Cardiac septum (tissue), 1 donor: Measurements from ENCODE around the gene HPSE. TPM values are rescaled to one million over a fixed set of nuclear protein-coding genes. Genes with fewer than 3 reads are reported as not detected.
"Not testable (repeated sequence)": the region's sequence is repeated elsewhere in the genome, so short reads cannot be mapped to it uniquely, and the experiment has no call there.

ENCODE experiments used
- DNase-seq: peaks from one replicate; pipeline ENCODE4 v3.0.0-alpha.2; 2020; ENCODE audit warnings: low spot score
- intact Hi-C: fragments of 100-400 bp; cut with DNase I; formaldehyde crosslinking; loops from one replicate; pipeline ENCODE4 v1.14.0; 2022
- total RNA-seq: library from RNA; stranded (reverse); fragmentation: NEBNext Ultra II Directional; extraction: Animal tissue kit (Norgen Biotek cat#: 25700); gene quantifications from one replicate; pipeline ENCODE4 v1.2.1, GENCODE V29; 2021
- donor health status: DM: no; HTN: no; CAD: no.

HPSE gene
- total RNA-seq, 1 donor from 2014 or later, result 0.97 TPM

DNA sequence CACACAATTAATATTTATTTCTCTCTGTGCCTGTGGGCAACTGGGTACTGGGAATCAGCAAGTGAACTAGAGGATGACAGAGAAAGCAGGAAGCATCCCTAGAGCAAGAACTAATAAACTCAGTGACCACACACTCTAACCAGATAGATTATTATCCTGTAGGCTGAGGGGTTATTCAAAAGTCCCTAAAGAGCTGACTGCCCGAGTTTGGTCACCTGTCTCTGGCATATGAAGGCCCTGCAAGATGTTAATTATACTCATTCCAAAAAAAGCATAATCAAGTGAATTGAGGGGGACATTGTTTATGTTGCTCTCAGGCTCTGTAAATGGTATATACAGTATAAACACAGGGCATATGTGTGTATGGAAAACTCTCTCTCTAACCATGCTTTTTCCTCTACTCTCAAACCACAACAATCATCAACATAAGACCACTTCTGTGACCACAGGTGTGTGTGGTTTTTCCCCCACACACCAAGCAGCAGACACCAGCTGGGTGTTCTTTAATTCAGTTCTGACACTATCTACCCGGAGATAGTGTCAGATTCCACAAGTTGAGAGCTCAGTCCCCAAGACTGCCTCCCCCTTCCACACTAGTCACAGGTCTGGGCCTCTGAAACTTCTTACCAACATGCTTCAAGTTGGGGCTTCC lies 6.2 kb upstream of the HPSE start:
- intact Hi-C loops, result no loop called here

DNA sequence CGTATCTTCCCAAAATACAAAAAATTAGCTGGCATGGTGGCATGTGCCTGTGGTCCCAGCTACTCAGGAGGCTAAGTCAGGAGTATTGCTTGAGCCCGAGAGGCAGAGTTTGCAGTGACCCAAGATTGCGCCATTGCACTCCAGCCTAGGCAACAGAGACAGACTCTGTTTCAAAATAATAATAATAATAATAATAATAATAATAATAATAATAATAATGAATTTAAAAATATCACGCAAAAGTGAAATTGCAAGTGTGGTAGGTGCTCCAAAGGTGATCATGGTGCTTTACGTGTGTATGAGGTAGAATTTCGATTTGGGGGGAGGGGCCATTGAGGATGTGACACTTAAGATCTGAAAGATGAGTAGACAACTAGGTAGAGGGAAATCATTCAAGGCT lies 4.9 kb upstream of the HPSE start:
- intact Hi-C loops, result no loop called here
- no peak for DNase-seq

More for the DNA sequence above, 6.2 kb upstream of the HPSE start:
- DNase-seq, result no peak

DNA sequence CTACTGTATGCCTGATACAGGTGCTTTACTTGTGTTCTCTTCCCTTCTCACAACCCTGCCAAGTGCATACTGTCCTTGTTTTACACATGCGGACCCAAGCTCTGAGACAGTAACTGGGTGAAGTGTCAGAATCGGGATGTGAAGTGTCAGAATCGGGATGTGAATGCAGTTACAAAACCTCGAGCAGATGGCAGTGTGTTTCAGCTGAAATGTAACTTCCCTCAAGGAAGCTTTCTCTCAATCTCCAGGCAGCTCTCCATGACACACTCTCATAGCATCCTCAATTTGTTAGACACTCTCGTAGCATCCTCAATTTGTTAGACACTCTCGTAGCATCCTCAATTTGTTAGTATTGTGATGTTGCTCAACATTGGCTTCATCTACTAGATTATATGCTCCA lies 1.1 kb upstream of the HPSE start:
- intact Hi-C loops, result no loop called here

DNA sequence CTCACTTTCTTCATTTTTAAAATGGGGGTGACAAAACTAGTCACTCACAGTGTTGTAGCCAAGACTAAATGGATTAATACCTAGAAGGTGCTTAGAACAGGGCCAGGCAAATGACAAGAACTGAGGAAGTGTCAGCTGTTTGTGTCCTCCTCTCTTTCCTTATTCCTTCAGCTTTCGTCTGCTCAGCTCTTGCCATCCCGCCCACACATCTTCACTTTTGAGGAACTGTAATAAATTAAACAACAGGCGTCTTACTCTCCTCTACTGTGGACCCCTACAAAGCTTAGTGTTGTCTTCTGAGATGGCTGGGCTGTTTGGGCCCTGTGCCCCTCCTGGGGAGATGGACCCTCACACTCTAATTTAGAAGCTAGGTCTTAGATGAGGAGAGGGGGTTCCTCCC lies 2.7 kb downstream of the HPSE start:
- no peak for DNase-seq

More for the DNA sequence above, 1.1 kb upstream of the HPSE start:
- no peak for DNase-seq

DNA sequence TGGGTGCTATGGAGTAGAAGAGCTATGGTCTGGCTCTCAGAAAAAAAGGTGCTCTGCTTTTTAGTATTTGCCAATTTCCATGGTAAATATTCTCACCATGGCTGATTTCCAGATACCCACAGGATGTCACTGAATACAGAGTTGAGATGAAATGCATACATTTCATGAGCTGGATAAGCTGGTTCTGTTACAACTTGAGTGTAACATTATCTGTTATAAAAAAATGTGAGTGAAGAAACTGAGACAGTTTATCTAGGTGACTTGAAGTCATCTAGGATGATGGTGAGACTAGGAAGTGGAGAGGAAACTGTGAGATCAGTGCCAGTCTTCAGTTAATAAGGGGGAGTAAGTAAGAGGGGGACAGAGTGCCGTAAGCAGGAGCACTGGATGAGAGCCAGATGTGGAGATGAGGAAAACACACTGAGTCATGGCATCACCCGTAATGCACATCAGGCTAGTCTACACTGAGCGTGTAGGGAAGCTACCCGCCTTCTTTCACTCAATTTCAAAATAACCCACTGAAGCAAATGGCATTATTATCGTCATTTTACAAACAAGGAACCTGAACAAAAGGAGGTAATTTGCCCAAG lies 5.0 kb downstream of the HPSE start:
- no peak for DNase-seq
- intact Hi-C loops, result no loop called here

More for the DNA sequence above, 2.7 kb downstream of the HPSE start:
- intact Hi-C loops, result no loop called here

DNA sequence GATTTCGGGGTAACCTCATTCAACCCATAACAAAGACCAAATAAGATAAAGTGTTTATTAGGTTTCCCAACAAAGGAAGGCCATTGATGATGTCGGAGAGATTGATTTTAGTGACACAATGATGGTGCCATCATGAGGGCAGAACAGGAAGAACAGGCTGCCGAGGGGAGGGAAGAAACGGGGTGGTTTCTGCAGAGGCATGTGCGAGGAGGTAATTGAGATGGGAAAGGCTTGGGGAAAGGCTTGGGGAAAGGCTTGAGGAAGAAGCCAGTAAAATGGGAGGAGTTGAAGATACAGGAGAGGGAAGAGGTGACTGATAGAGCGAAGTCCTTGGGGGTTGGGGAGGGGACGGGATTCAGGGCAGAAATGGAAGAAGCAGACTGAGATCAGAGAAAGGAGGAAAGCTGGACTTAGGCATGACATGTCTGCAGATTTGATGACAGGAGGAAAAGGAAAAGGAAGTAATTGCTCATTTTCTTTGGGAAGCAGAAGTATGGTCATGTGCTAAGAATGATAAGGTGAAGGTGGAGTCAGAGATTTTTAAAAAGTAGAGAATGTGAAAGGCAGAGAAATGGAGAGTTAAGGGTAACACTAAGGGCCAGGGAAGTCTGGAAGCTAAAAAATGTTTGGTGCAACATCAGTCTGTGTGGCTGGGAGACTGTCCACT lies 6.0 kb downstream of the HPSE start:
- intact Hi-C loops, result no loop called here
- no peak for DNase-seq

DNA sequence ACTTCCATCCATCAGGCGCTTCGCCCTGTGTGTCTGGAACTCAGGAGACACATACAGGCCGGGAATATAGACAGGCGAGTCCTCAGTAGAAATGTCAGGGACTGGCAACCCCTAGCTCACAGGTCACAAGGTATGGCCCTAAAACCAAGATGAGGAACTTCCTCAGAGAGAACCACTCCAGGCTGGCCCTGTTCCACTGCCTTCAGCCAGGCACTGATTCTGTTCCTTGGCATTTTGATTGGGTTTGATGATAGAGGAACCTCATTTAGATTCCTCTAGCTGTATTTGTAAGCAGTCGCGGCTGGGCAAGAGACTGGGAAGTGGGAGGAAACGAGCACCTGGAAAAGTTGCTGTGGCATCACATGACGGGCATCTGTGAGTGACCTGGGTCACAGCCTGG lies 8.1 kb downstream of the HPSE start:
- intact Hi-C loops, result no loop called here
- DNase-seq, result no peak

DNA sequence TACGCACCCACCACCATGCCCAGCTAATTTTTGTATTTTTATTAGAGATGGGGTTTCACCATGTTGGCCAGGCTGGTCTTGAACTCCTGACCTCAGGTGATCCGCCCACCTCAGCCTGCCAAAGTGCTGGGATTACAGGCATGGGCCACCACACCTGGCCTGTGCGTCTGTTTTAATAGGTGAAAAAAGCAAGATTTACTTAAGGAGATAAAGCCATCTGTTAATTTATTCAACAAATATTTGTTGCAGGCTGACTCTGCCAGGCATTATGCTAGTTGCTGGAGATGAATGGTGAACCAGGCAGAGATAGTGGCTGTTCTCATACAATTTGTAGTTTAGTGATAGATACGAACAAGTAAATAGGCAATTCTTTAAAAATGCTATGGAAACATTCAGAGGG lies 9.3 kb downstream of the HPSE start:
- DNase-seq, intact Hi-C loops: not testable (repeated sequence)

DNA sequence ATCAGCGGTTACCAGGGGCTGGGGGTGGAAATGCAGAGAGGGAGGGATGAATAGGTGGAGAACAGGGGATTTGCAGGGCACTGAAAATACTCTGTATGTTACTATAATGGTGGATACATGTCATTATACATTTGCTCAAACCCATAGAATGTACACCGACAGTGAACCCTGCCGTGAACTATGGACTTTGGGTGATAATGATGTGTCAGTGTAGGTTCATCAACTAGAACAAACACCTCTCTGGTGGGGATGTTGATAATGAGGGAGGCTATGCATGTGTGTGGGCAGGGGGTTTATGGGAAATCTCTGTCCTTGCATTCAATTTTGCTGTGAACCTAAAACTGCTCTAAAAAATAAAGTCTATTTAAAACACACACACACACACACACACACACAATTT lies 11.5 kb downstream of the HPSE start:
- intact Hi-C loops, result no loop called here
- no peak for DNase-seq

DNA sequence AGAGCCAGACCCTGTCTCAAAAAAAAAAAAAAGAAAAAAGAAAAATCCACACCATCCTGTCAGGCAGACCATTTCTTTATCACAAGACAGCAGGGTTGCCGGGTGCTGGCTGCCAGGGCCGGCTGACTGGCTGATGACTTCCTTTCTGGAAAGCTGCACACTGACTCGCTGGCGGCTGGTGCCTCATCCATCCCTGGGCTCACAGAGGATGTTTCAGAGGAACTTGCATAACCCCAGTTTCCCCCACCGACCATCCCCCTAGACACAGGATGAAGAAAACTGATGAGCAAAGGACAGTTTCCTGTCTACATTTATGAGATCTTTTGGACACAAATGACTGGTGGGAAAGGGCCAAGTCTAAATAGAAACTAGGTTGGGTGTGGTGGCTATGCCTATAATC lies 14.1 kb downstream of the HPSE start:
- intact Hi-C loops, result no loop called here

DNA sequence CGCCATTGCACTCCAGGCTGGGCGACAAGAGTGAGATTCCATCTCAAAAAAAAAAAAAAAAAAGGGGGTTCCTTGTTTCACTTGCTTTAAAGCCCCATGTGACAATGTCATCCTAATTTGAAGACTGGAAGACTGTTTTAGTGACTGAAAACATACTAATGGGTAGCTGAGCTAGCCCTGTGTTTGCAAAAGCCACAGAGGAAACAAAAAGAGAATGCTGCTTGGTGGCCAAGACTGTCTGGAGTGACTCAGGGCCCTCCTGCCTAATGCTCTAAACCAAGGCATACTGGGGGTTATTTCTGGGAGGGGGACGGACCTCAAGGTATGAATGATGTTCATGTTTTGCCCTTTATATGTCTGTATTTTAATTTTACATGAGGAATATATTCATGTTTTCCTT lies 16.0 kb downstream of the HPSE start:
- no peak for DNase-seq
- intact Hi-C loops, result no loop called here

More for the DNA sequence above, 14.1 kb downstream of the HPSE start:
- peak; percentile 90 for DNase-seq

DNA sequence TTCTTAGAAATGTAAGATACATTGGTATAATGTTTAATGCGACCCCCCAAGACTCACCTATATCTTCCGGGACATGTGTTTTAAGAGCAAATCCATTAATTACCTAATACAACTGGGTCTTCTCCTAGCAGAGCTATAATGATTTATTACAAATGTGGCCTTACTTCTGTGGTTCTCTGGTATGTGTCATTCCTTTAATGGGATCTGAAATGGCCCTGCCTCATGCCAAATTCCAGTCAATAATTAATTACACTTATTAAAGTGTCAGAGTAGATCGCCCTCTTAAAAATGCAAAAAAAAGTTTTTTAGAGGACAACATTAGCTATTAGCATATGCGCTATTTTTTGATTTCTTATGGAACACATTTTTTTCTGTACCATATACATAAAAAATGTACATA lies 17.0 kb downstream of the HPSE start:
- DNase-seq, result no peak
- intact Hi-C loops, result no loop called here

DNA sequence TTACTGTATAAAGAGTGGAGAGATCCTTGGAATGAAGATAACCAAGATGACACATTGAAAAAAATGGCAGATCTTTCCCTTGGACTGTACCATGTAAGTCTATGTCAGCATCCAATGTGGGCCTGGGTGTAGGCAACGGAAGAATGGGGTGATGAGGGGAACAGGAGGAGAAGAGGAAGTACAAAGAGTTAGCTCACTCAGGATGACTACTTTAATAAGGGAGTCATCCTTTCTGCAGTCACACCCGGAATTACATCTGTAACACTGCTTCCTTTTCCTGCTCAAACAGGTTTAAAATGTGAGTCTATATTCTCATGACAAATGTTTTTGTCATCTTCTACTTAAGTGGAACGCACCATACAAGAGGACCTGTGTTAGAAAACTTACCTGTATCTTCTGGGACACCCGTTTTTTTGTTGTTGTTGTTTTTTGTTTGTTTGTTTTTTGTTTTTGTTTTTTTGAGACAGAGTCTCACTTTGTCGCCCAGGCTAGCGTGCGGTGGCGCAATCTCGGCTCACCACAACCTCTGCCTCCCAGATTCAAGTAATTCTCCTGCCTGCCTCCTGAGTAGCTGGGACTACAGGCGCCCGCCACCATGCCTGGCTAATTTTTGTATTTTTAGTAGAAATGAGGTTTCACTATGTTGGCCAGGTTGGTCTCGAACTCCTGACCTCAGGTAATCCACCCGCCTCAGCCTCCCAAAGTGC lies 18.0 kb downstream of the HPSE start:
- DNase-seq, result no peak
- intact Hi-C loops, result no loop called here

DNA sequence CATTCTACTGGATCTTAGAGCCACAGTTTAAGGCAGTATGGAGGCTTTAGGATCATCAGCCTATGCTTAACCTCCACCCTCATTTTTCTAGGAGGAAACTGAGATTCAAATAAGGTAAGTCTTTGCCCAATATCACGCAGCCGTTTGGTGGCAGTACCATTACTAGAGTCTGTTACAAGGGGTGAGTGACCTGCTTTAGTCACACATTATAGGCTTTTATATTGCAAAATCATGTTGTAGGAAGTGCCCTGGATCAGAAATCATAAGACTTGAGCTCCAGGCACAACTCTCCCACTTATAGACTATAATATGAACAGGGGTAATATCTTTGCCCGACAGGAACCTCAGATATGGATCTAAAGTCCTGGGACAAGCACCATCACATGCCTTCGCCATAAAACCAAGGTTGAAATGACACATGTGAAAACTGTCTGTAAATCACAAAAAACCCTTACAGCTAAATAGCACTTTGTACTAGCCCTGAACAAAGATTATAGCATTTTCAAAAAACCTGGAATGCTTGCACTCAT lies 19.2 kb downstream of the HPSE start:
- intact Hi-C loops, result no loop called here

DNA sequence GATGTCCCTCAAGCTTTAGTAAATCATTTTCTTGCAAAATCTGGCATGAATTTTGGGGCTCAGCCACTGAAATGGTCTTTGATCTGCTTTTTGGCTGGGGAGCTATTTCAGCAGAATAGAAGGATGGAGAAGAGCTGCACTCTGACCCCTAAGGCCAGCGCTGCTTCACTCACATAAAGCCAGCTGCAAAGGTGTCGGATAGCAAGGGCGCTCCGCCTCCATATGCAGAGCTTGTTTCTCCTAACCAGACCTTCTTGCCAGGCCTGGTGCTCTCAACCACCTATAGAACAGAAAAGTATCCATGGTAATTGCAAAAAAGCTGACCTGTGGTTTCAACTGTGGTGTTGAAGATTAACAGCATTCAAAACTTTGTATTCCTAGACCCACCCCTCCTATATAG lies 26.0 kb downstream of the HPSE start:
- DNase-seq, result no peak
- intact Hi-C loops, result no loop called here

More for the DNA sequence above, 19.2 kb downstream of the HPSE start:
- no peak for DNase-seq

DNA sequence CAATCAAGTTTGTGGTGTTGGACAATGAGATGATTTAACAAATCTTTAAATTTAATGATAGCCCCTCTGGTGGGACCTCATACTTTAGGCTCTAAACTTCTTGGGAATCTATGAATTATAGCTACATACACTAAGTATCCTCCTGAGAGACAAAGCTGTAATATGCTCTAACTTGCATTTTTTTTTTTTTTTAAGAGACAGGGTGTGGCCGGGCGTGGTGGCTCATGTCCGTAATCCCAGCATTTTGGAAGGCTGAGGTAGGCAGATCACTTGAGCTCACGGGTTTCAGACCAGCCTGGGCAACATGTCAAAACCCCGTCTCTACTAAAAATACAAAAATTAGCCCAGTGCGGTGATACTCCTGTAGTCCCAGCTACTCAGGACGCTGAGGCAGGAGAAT lies 26.7 kb downstream of the HPSE start:
- intact Hi-C loops, result no loop called here

DNA sequence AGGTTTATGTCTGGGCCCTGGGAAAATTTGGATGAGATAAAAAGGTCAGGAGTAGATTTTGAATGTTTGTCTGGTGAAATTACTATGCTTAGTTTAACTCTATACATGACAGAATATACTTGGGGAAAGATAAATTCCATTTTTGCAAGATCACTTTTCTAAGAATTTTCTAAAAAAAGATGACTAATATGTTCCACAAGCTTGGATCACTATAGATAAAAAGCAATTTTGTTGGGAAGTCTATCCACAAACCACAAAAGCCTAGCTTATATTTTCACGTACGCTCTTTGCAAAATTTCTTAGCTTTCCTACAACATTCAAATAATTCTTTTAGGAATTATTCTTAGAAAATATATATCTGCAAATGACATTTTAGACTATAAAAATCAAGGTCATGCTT lies 29.5 kb downstream of the HPSE start:
- DNase-seq, result no peak
- intact Hi-C loops, result no loop called here

More for the DNA sequence above, 26.7 kb downstream of the HPSE start:
- no peak for DNase-seq

DNA sequence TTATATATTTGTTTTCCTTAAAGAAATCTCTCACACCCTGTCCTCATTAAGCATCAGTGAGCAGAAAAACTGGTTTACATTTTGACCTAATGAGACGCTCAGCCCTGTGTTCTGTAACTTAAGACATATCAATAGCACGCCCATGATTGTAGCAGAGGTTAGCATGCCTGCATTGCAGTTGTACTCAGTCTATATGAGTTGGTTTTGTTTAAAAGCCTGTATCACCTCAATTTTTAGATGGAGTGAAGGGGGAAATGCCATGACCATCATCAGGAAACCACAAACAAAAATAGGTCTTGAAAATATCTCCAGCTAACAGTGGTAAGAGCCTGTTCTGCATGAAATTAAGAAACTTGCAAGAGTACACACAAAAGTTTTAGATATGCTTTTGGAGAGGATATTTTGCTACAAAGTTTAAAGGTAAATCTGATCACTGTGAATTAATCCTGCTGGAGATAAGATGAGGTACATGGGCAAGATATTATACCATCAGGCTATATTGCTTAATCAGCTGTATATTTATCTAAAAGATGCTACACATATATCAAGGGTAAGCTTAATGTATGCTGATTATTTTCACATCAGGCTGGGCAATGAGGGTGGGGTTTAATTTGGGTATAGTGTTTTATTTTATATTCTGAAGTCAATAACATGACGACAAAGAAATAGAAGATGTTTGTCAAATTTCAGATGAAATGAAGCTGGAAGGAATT lies 36.9 kb downstream of the HPSE start:
- no peak for DNase-seq
- intact Hi-C loops, result no loop called here

DNA sequence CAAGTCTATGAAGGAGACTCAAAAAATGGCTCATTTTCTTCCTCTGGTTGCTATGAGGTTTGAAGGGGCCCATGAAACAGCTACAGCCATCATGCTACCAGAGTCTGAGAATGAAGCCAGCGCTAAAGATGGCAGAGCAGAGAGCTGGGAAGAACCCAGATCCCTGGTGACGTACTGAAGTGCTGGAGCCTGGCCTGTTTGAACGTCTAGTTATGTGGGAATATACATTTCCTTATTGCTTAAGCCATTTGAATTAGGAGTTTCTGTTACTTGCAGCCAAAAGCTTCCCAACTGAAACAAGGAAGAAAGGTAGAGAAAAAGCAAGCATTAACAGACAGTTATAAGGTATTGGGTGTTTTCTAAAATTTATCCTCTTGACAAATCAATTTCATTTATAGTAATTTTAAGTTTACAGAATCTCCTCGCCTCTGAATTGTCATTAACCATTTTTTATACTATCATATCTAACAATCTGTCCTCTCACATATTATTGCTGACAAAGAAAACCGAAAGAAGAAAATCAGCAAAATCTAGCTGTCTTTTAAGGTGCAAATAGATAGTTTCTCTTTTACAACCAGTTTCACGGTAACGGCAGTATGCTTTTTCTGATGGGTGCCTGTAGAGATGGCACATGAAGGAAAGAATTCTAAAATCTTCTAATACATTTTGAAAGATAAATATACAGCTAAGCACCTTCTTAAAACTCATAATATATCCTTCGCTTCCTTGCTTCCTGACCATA lies 41.2 kb downstream of the HPSE start:
- intact Hi-C loops, result no loop called here
- DNase-seq, result no peak
